HG03354 (cell line): ENCODE results near the gene ST3GAL2.

Experiments used
- ATAC-seq: cut with Tn5 transposase; IDR thresholded peaks from one replicate; pipeline ENCODE4 v1.9.1; 2021; ENCODE audit warnings: mild to moderate bottlenecking; ENCODE audit not compliant: unreplicated experiment, poor library complexity, severe bottlenecking

Gene ST3GAL2

GRCh38 chr16:70441406-70441990 is 2.6 kb upstream of the ST3GAL2 start:
- ATAC-seq, result no peak

GRCh38 chr16:70440009-70440692 is 1.3 kb upstream of the ST3GAL2 start:
- ATAC-seq, result no peak

- ATAC-seq, result no peak
Measured at GRCh38 chr16:70438585-70438968, 323 bp downstream of the ST3GAL2 start.

- ATAC-seq, result no peak
Measured at GRCh38 chr16:70437582-70438557, 1.0 kb downstream of the ST3GAL2 start.

GRCh38 chr16:70437017-70437581 is 1.8 kb downstream of the ST3GAL2 start:
- no peak for ATAC-seq

DNA sequence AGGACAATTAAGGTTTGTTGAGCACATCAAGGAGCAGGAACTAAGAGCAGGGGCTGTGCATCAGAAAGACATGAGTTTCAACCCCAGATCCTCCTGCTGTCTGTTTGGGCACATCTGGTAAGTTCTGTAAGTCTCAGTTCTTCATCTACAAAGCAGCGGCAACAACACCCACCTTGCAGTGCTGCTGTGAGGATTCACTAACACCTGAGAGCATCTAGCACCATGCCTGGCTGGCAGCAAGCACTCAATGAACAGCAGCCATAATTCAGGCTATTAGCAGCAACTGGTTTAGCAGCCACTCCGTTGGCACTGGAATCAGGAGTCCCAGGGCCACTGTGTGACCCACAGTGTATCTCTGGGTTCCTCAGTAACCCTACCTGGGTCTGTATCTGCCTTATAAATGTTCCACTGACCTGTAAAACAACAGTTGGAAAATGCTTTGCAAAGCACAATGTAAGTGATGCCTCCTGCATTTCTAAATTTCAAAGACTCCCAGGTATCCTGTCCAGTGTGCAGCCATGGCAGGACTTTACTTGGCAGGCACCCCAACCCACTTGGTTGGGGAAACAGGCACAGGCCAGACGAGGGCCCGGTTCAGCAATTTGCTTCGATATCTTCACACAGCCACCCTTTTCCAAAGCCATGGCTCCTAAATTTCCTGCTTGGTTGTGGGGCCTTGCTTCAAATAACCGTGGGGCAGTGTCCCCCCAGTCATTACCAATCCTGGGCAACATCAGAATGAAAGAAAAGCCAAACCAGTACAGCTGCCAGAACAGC is 4.2 kb downstream of the ST3GAL2 start:
- no peak for ATAC-seq

DNA sequence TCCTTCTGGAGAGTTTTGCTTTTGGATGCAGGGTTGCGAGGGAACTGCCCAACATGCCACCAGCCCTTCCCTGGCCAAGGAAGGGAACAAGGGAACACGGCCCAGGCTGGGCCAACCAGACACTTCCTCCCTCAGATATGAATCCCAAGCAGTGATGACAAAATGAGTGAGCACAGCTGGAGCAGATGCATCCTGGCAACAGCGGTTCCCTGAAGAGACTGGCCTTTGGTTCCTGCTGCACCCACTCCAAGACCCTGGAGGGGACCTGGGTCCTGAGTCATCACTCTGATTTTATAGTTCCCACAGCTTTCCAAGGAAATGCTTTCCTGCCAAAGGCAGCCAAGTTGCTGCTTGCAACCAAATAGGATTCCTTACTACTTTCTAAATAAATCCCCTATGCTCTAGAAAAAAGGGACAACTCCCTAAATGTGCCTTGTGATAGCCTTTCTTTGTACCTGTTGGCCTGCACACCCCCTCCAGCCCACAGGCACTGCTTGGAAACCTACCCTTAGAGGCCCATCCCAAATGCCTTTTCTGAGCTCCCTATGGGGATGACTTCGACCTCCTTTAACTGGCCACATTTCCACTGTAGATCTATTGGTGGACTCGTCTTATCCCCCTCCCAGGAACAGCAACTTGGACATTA is 5.3 kb downstream of the ST3GAL2 start:
- ATAC-seq, result no peak

DNA sequence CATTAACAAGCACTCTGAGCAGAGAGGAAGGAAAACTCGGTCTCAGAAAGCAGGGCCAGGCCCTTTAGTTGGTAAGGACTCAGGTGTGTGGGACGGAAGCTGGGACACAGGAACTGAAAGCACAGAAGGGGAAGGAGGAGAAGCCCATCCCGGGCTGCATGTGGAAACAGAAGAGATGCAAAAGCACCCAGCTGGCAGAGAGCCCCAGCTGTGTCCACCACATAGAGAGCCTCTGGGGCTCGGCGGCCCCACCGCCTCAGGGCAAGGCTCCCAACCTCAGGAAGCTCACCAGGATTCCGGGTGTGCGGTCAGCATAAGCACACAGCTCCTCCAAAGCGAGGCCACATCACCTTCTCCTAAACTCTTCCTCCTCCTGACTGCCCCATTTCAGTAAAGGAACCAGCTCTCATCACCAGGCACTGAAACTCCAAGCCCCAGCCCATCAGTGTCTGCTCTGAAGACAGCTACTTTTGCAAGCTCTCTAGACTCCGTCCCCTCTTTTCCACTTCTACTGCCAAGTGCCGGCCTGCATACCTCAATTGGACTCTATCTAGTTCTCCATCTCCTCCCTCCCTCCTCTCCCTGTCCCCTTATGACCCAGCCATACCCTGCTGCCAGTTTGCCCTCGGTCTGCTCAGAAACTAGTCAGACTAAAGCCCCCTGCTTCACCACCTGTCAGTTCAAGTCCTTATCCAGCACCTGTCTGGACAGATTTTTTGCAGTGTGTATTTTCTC is 6.0 kb downstream of the ST3GAL2 start:
- no peak for ATAC-seq

GRCh38 chr16:70432356-70432722 is 6.6 kb downstream of the ST3GAL2 start:
- no peak for ATAC-seq

DNA sequence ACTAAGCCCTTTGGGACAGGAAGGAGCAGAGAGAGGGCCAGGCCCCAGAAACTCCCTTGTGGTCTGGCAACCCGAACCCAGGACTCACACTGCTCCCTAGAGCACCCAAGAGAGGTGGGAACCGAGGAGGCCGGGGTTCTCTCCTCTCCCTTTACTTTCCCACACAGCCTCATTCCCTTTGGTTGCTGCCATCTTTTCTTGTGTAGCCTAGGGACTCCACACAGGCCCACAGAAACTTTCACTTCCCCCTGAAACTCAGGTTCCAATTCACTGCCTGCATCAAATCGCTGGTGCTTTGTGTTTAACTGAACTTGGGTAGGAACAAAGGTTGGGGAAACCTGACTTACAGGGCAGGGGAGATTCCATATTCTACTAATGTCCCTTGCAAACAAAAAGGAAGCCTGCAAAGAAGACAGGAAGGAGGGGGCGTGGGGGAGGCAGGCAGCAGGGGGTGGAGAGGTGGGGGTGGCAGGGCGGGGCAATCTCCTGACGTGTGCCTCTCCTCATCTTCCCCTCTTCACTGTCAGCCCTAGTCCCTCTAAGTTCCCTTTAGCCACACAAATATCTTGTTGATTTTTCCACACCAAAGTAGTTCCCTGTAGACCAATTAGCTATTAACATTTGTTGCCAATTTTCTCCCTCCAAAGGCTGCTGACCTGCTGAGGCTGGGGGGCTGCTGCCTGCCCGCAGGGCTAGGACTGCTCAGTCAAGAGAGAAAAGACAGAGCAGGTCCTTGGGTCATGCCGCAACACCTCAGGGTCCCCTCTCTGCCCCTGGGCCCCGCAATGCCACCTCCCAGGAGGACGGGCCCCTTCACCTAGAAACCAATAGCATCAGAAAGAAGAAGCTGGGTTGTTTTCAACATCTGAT is 8.0 kb downstream of the ST3GAL2 start:
- ATAC-seq, result peak; percentile 52

- no peak for ATAC-seq
Measured at GRCh38 chr16:70429888-70430666, 8.8 kb downstream of the ST3GAL2 start.

- ATAC-seq, result no peak
Measured at GRCh38 chr16:70428178-70428998, 10.5 kb downstream of the ST3GAL2 start.

DNA sequence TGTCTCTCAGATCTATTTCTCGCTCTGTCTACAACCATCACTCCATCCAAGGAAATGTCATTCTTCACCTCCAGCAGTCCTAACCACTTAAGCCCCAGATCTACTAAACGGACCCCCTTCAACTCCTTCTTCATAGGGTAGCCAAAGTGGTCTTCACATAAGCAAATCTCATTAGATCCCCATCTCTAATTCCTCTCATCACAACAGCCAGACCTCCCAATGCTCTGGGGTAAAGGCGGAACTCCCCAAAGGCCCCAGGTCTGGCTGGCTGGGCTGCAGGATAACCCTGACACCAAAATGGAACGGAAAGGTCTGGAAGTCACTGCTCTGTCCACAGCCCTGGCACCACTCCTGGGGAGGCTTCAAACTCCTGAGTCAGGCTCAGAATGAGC is 11.1 kb downstream of the ST3GAL2 start:
- ATAC-seq, result no peak

DNA sequence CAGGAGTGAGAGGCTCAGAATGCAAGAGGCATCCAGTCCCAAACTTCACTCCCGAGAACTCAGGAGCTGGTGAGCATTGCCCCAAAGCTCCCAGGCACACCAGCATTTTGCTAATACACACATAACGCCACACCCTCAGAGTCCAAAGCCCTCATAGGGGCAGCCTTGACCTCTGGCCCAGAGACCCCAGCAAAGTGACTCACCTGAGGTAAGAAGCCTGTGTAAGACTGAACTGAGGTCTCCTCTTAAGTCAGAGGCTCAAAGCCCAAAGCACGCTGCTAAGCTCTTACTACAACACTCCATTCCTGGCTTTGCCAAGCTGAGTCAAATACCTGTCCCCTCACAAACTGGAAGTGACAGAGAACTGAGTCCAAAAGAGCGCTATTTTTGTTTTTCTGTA is 16.4 kb downstream of the ST3GAL2 start:
- no peak for ATAC-seq

DNA sequence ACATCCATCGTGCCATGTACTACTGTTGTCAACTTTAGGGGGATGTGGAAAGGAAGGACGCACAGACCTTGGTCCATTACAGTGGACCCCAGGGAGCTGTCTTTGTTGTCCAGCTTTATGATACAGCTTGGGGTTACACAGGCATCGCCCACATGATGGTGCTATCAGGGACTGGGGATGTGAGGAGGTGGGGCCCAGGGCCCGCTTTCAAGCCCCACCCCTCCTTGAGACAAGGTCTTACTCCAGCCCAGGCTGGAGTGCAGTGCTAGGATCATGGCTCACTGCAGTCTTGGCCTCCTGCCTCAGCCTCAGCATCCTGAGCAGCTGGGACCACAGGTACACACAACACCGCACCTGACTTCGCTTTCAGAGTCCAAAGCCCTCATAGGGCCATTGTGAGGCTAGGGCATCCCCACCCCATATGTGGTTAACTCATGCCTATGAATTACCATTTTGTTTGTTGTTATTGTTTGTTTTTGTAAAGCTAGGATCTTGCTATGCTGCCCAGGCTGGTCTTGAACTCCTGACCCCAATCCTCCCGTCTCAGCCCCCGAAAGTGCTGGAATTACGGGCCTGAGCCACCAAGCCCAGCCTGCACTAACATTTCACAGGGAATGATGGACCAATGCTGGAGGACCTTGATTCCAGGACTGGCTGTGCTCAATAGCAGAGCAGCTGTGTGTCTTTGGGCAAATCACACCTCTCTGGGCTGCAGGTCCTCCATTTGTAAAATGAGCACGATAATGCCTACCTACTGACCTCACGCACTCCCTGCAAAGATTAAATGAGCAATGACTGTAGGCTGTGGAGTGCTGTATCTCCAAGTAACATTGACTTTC is 17.2 kb downstream of the ST3GAL2 start:
- no peak for ATAC-seq
